PC-3 (cell line): Measurements from ENCODE around the gene TACSTD2. TPM values are rescaled to one million over a fixed set of nuclear protein-coding genes. Genes with fewer than 3 reads are reported as not detected.

ENCODE experiments used
- ATAC-seq: fragments of 200-7000 bp; cut with Tn5 transposase; 2 replicates; pipeline ENCODE4 v1.9.1; 2020; ENCODE audit warnings: mild to moderate bottlenecking, moderate library complexity
- BruUV-seq: library from RNA; stranded (reverse); fragments of 400-500 nt; replicated peaks from 2 replicates; lab custom pipeline; 2021; lab: Mats Ljungman, UMichigan
- CTCF ChIA-PET: fragments of 300-600 bp; sonication (Branson Sonifier 250); formaldehyde crosslinking; loops from one replicate; lab custom pipeline; 2022; ENCODE audit warnings: antibody characterized with exemption; lab: Charles Lee
- POLR2A ChIA-PET: fragments of 300-600 bp; sonication (Branson Sonifier 250); formaldehyde crosslinking; loops from one replicate; lab custom pipeline; 2022; ENCODE audit warnings: antibody characterized with exemption; ENCODE audit not compliant: unreplicated experiment; lab: Charles Lee
- DNase-seq: peaks from one replicate; pipeline ENCODE4 v3.0.0-alpha.2; 2015
- H2AFZ ChIP-seq: fragments of 300-600 bp; sonication (generic); 2 replicates; pipeline ENCODE4 v1.6.0; 2016; ENCODE audit warnings: antibody characterized with exemption, low read length
- H3F3A ChIP-seq: fragments of 300-600 bp; sonication (generic); one replicate; pipeline ENCODE4 v1.6.0; 2017; ENCODE audit warnings: antibody characterized with exemption, low read length, control low read depth, mild to moderate bottlenecking; ENCODE audit not compliant: unreplicated experiment
- H3K27ac ChIP-seq: fragments of 300-600 bp; sonication (generic); 2 replicates; pipeline ENCODE4 v1.5.1; 2016; ENCODE audit warnings: mild to moderate bottlenecking, low read length
- H3K27me3 ChIP-seq: fragments of 300-600 bp; sonication (generic); 2 replicates; pipeline ENCODE4 v1.6.1; 2016; ENCODE audit warnings: low read length, mixed read lengths
- H3K36me3 ChIP-seq: fragments of 300-600 bp; sonication (generic); 2 replicates; pipeline ENCODE4 v1.6.1; 2016; ENCODE audit warnings: low read depth, mixed run types, low read length, mixed read lengths
- H3K4me1 ChIP-seq: fragments of 300-600 bp; sonication (generic); 2 replicates; pipeline ENCODE4 v1.5.1; 2016; ENCODE audit warnings: low read length; ENCODE audit not compliant: insufficient read depth
- H3K4me2 ChIP-seq: fragments of 300-600 bp; sonication (generic); 2 replicates; pipeline ENCODE4 v1.6.0; 2016; ENCODE audit warnings: low read length
- H3K4me3 ChIP-seq: fragments of 300-600 bp; sonication (generic); 2 replicates; pipeline ENCODE4 v1.5.1; 2016; ENCODE audit warnings: mild to moderate bottlenecking, low read length, mixed read lengths
- H3K79me2 ChIP-seq: fragments of 300-600 bp; sonication (generic); 2 replicates; pipeline ENCODE4 v1.6.1; 2017; ENCODE audit warnings: low read length, mixed read lengths
- H3K9ac ChIP-seq: fragments of 300-600 bp; sonication (generic); 2 replicates; pipeline ENCODE4 v1.6.0; 2016; ENCODE audit warnings: mild to moderate bottlenecking, low read length
- H3K9me2 ChIP-seq: fragments of 300-600 bp; sonication (generic); replicated peaks from 2 replicates; pipeline ENCODE4 v1.6.1; 2016; ENCODE audit warnings: mixed run types, low read length, mixed read lengths
- H3K9me3 ChIP-seq: fragments of 300-600 bp; sonication (generic); 2 replicates; pipeline ENCODE4 v1.6.1; 2016; ENCODE audit warnings: low read length, mixed read lengths
- H4K20me1 ChIP-seq: fragments of 300-600 bp; sonication (generic); 2 replicates; pipeline ENCODE4 v1.6.1; 2016; ENCODE audit warnings: low read length, mixed read lengths
- CTCF ChIP-seq: fragments of 300-600 bp; sonication (generic); conservative IDR thresholded peaks from 2 replicates; pipeline ENCODE4 v1.5.1; 2017; ENCODE audit warnings: antibody characterized with exemption, low read depth, mild to moderate bottlenecking, low read length
- EZH2 ChIP-seq: fragments of 300-600 bp; sonication (generic); IDR thresholded peaks from one replicate; pipeline ENCODE4 v1.6.1; 2017; ENCODE audit warnings: antibody characterized with exemption, mild to moderate bottlenecking, low read length; ENCODE audit not compliant: unreplicated experiment
- EZH2phosphoT487 ChIP-seq: fragments of 300-600 bp; sonication (generic); IDR thresholded peaks from 2 replicates; pipeline ENCODE4 v1.6.1; 2018; ENCODE audit warnings: mild to moderate bottlenecking, antibody characterized with exemption, low read length, borderline replicate concordance
- intact Hi-C: fragments of 100-400 bp; cut with micrococcal nuclease; formaldehyde crosslinking; loops from 2 replicates; pipeline ENCODE4 v1.9.0; 2023
- total RNA-seq: library from RNA; depleted of rRNA; stranded (reverse); fragments of >200 nt; gene quantifications from 2 replicates; pipeline ENCODE4 v1.2.3, GENCODE V29; 2014

The TACSTD2 gene
- total RNA-seq, 1 experiment from 2014 or later: 94.2 TPM

GRCh38 chr1:58570817-58571216 is 6.2 kb downstream of the TACSTD2 start:
- no peaks in the 10 kb centered on the region for H3K9me2 ChIP-seq
- TF ChIP-seq CTCF (no peak), EZH2 (no peak), EZH2phosphoT487 (no peak)
- ChIA-PET POLR2A (no interaction called here), CTCF (no interaction called here)
- DNase-seq (no peak), ATAC-seq (no peak)
- no peak overlapping the region for H2AFZ ChIP-seq
- no peak overlapping the region for H3K4me3 ChIP-seq
- peaks cover 17% of the 10 kb centered on the region for H3K4me1 ChIP-seq
- H3K36me3 ChIP-seq: no peaks in the 10 kb centered on the region
- no peaks in the 10 kb centered on the region for H3K27me3 ChIP-seq
- no peak overlapping the region for H3K27ac ChIP-seq
- H3K79me2 ChIP-seq: peaks cover 28% of the 10 kb centered on the region
- intact Hi-C loops: no loop called here
- no TSS peak for BruUV-seq
- H3K9ac ChIP-seq: no peak overlapping the region
- H3K9me3 ChIP-seq: no peaks in the 10 kb centered on the region
- peaks cover 23% of the 10 kb centered on the region for H4K20me1 ChIP-seq
- no peaks in the 10 kb centered on the region for H3F3A ChIP-seq
- H3K4me2 ChIP-seq: no peak overlapping the region

- H3K36me3 ChIP-seq: no peaks in the 10 kb centered on the region
- no peak overlapping the region for H2AFZ ChIP-seq
- no peak overlapping the region for H3K4me2 ChIP-seq
- no peak overlapping the region for H3K27ac ChIP-seq
- no peaks in the 10 kb centered on the region for H3K9me3 ChIP-seq
- CTCF ChIA-PET: no interaction called here
- H3K9ac ChIP-seq: no peak overlapping the region
- H3K9me2 ChIP-seq: no peaks in the 10 kb centered on the region
- no peak overlapping the region for H3K4me3 ChIP-seq
- BruUV-seq: no TSS peak
- H4K20me1 ChIP-seq: peaks cover 16% of the 10 kb centered on the region
- DNase-seq: no peak
- H3F3A ChIP-seq: no peaks in the 10 kb centered on the region
- H3K4me1 ChIP-seq: peaks cover 17% of the 10 kb centered on the region
- H3K79me2 ChIP-seq: peaks cover 21% of the 10 kb centered on the region
- ATAC-seq: no peak
- intact Hi-C loops: no loop called here
- H3K27me3 ChIP-seq: no peaks in the 10 kb centered on the region
- POLR2A ChIA-PET: no interaction called here
- no peak for TF ChIP-seq CTCF
- TF ChIP-seq EZH2phosphoT487: no peak
- TF ChIP-seq EZH2: no peak
These were observed 7.0 kb downstream of the TACSTD2 start for GRCh38 chr1:58570094-58570493.

GRCh38 chr1:58568911-58569310 is 8.1 kb downstream of the TACSTD2 start:
- peaks cover 5% of the 10 kb centered on the region; the same call in 1 of the 2 replicates for H4K20me1 ChIP-seq
- H3K27ac ChIP-seq: no peak overlapping the region
- peaks cover 6% of the 10 kb centered on the region; the same call in 1 of the 2 replicates for H3K4me1 ChIP-seq
- no peaks in the 10 kb centered on the region for H3K9me2 ChIP-seq
- no peak for ATAC-seq
- H3K79me2 ChIP-seq: peaks cover 9% of the 10 kb centered on the region; the same call in 1 of the 2 replicates
- no peak overlapping the region for H2AFZ ChIP-seq
- POLR2A ChIA-PET: no interaction called here
- no peak overlapping the region for H3K9ac ChIP-seq
- no peak overlapping the region for H3K4me3 ChIP-seq
- TF ChIP-seq EZH2phosphoT487: no peak
- TF ChIP-seq EZH2: no peak
- TF ChIP-seq CTCF: no peak
- intact Hi-C loops: no loop called here
- no TSS peak for BruUV-seq
- no peaks in the 10 kb centered on the region for H3K36me3 ChIP-seq
- CTCF ChIA-PET: no interaction called here
- H3K27me3 ChIP-seq: no peaks in the 10 kb centered on the region
- DNase-seq: no peak
- H3K4me2 ChIP-seq: no peak overlapping the region
- no peaks in the 10 kb centered on the region for H3K9me3 ChIP-seq
- no peaks in the 10 kb centered on the region for H3F3A ChIP-seq
